CD4-positive, alpha-beta T cell (primary cell): ENCODE measurements around the gene SMIM11. TPM values are rescaled to one million over a fixed set of nuclear protein-coding genes. Genes with fewer than 3 reads are reported as not detected.

Source experiments
- ATAC-seq: fragments of 200-7000 bp; cut with Tn5 transposase; one replicate; pipeline ENCODE4 v1.10.0; 2022; ENCODE audit warnings: mild to moderate bottlenecking; ENCODE audit not compliant: poor library complexity
- CTCF ChIA-PET: fragments of 350-600 bp; sonication (Branson Sonifier 250); formaldehyde crosslinking; loops from one replicate; lab custom pipeline; 2021; ENCODE audit warnings: antibody characterized with exemption, inconsistent platforms; lab: Charles Lee
- POLR2A ChIA-PET: fragments of 350-600 bp; sonication (Branson Sonifier 250); formaldehyde crosslinking; loops from one replicate; lab custom pipeline; 2021; ENCODE audit warnings: antibody characterized with exemption, inconsistent platforms; lab: Charles Lee
- DNase-seq, 14 experiments: peaks; one replicate each; pipeline ENCODE4 v3.0.0-alpha.2; 2013 to 2020; ENCODE audit warnings: mixed read lengths in 2 of 14
- H3K27ac ChIP-seq, 2 donors: one replicate each; pipeline versions ENCODE4 v1.5.1 to v1.7.0; 2013; ENCODE audit warnings: low read length in 2 of 2, low read depth in 1 of 2, mild to moderate bottlenecking in 1 of 2
- H3K27me3 ChIP-seq, 2 experiments: 1 replicate in 1 of 2; 2 replicates in 1 of 2; pipeline versions ENCODE4 v1.6.1 to v1.7.0; 2013; ENCODE audit warnings: low read length in 2 of 2, control low read depth in 1 of 2, mild to moderate bottlenecking in 1 of 2, moderate library complexity in 1 of 2; ENCODE audit not compliant: insufficient read depth in 2 of 2, control insufficient read depth in 1 of 2
- H3K36me3 ChIP-seq: one replicate; pipeline ENCODE4 v1.6.1; 2013; ENCODE audit warnings: low read length, control low read depth; ENCODE audit not compliant: insufficient read depth
- H3K4me1 ChIP-seq: one replicate; pipeline ENCODE4 v1.6.1; 2013; ENCODE audit warnings: low read length, control low read depth; ENCODE audit not compliant: insufficient read depth
- H3K4me3 ChIP-seq: one replicate; pipeline ENCODE4 v1.5.1; 2013; ENCODE audit warnings: mild to moderate bottlenecking, low read length, moderate library complexity
- H3K9me3 ChIP-seq, 2 experiments: 1 replicate in 1 of 2; 2 replicates in 1 of 2; pipeline versions ENCODE4 v1.6.1 to v1.7.0; 2013; ENCODE audit warnings: low read length in 2 of 2, mild to moderate bottlenecking in 2 of 2, control low read depth in 1 of 2, moderate library complexity in 1 of 2; ENCODE audit not compliant: control insufficient read depth in 1 of 2, insufficient read depth in 1 of 2
- H3K27ac Mint-ChIP-seq: one replicate; pipeline ENCODE4 v1.8.0; 2020; ENCODE audit warnings: mixed read lengths
- H3K27me3 Mint-ChIP-seq: one replicate; pipeline ENCODE4 v1.8.0; 2021; ENCODE audit warnings: mixed read lengths
- H3K36me3 Mint-ChIP-seq: one replicate; pipeline ENCODE4 v1.8.0; 2021; ENCODE audit warnings: low read depth, mixed read lengths
- H3K4me1 Mint-ChIP-seq: one replicate; pipeline ENCODE4 v1.8.0; 2021; ENCODE audit warnings: low read depth, mixed read lengths
- H3K4me3 Mint-ChIP-seq: one replicate; pipeline ENCODE4 v1.8.0; 2020; ENCODE audit warnings: mild to moderate bottlenecking, mixed read lengths
- H3K9me3 Mint-ChIP-seq: one replicate; pipeline ENCODE4 v1.8.0; 2020; ENCODE audit warnings: mixed read lengths
- CTCF ChIP-seq: fragments of 200-600 bp; IDR thresholded peaks from one replicate; pipeline ENCODE4 v1.8.0; 2022; ENCODE audit warnings: antibody characterized with exemption, mild to moderate bottlenecking
- intact Hi-C, 2 experiments: fragments of 100-400 bp; cut with DNase I in 1 of 2; cut with micrococcal nuclease in 1 of 2; formaldehyde crosslinking; loops; one replicate each; pipeline versions ENCODE4 v1.15.1 to v1.9.0; 2023 to 2025; cut with DNase I, micrococcal nuclease
- total RNA-seq, 174 experiments: library from RNA in 2 of 174; stranded (reverse) in 2 of 174; gene quantifications; one replicate each; pipeline ENCODE4 v1.2.3 and lab custom pipeline; 2021 to 2026

Gene SMIM11
- total RNA-seq, 2 experiments from 2014 or later = 3.1 to 4.7 TPM

DNA sequence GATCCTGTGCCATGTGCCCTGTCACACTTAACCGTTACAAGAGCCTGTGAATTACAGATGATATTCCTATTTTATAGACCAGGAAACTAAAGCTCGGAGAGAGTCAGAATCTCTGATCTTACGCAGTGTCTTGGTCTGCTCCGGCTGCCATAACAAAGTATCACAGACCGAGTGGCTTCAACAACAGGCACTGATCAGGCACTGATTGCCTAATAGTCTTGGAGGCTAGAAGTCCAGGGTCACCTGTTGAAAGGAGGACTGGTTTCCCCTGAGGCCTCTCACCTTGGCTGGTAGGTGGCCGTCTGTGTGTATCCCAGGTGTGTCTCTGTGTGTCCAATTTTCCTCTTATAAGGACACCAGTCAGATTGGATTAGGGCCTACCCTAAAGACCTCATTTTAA is 43.0 kb upstream of the SMIM11 start:
- Mint-ChIP-seq H3K27me3 (no peaks in the 10 kb centered on the region), H3K36me3 (no peaks in the 10 kb centered on the region), H3K4me1 (no peaks in the 10 kb centered on the region), H3K9me3 (no peaks in the 10 kb centered on the region), H3K4me3 (no peak overlapping the region), H3K27ac (no peak overlapping the region)
- TF ChIP-seq CTCF = no peak
- no peak overlapping the region for H3K27ac ChIP-seq
- H3K27me3 ChIP-seq = no peaks in the 10 kb centered on the region
- H3K9me3 ChIP-seq = peaks cover 0 to 7% of the 10 kb centered on the region in 2 experiments
- intact Hi-C loops = no loop called here
- H3K36me3 ChIP-seq = no peaks in the 10 kb centered on the region
- POLR2A ChIA-PET = no interaction called here
- no peak for ATAC-seq
- no peaks in the 10 kb centered on the region for H3K4me1 ChIP-seq
- CTCF ChIA-PET = no interaction called here
- no peak for DNase-seq
- no peak overlapping the region for H3K4me3 ChIP-seq

DNA sequence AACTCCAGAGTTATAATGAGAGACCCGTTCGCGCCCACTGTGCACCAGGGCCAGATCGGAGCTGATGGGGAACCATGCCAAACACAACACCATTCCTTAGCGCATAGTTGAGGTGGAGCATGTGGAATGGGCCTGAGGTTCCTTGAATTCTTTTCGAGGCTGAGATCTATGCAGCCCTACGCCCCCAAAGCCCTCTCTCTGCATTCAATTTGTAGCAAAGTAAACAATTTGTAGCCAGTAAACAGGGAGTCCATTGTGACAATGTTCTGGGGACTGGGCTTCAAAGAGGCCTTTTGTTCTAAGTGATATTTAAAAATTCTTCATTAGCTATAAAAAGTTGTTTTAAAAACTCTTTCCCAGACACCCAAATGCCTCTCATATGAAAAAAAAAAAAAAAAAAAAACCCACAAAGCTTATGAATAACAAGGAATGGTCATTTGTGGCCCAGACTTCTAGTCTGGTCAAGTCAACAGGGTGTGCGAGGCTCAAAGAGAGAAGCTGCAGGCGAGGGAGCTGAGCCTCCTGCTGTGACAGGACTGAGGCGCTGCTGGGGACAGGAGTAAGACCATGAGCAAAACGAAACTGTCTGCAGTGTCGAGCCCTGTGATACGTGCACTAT is 42.1 kb upstream of the SMIM11 start:
- Histone ChIP-seq H3K27ac (no peak overlapping the region), H3K27me3 (no peaks in the 10 kb centered on the region), H3K36me3 (no peaks in the 10 kb centered on the region), H3K9me3 (peaks cover 0 to 7% of the 10 kb centered on the region in 2 experiments), H3K4me1 (no peaks in the 10 kb centered on the region), H3K4me3 (no peak overlapping the region)
- no peaks in the 10 kb centered on the region for H3K4me1 Mint-ChIP-seq
- no peaks in the 10 kb centered on the region for H3K36me3 Mint-ChIP-seq
- DNase-seq (no peak), ATAC-seq (no peak)
- TF ChIP-seq CTCF = no peak
- no peaks in the 10 kb centered on the region for H3K27me3 Mint-ChIP-seq
- H3K9me3 Mint-ChIP-seq = no peaks in the 10 kb centered on the region
- ChIA-PET CTCF (no interaction called here), POLR2A (no interaction called here)
- no peak overlapping the region for H3K27ac Mint-ChIP-seq
- intact Hi-C loops = no loop called here
- H3K4me3 Mint-ChIP-seq = no peak overlapping the region

GRCh38 chr21:34335316-34335715 is 40.0 kb upstream of the SMIM11 start:
- Mint-ChIP-seq H3K4me3 (no peak overlapping the region), H3K4me1 (no peaks in the 10 kb centered on the region), H3K9me3 (no peaks in the 10 kb centered on the region), H3K36me3 (no peaks in the 10 kb centered on the region), H3K27me3 (no peaks in the 10 kb centered on the region), H3K27ac (no peak overlapping the region)
- TF ChIP-seq CTCF = no peak
- Histone ChIP-seq H3K36me3 (no peaks in the 10 kb centered on the region), H3K27ac (no peak overlapping the region), H3K27me3 (no peaks in the 10 kb centered on the region), H3K4me3 (no peak overlapping the region), H3K4me1 (no peaks in the 10 kb centered on the region), H3K9me3 (no peaks in the 10 kb centered on the region)
- intact Hi-C loops = no loop called here
- DNase-seq (no peak), ATAC-seq (no peak)
- ChIA-PET CTCF (interaction anchor here (1.3 to 1.4 kb wide), 2 partner anchors 12 to 27 kb away, joined by 3 read pairs; no protein-coding TSS in a partner anchor), POLR2A (no interaction called here)
